NCI-H187 treated with DMSO at 0.1 percent for 48 hours (cell line): ENCODE measurements around the gene PLBD2.

Experiments
- DNase-seq: peaks from one replicate; lab custom pipeline; 2025; lab: John Stamatoyannopoulos, UW

PLBD2 gene

GRCh38 chr12:113416091-113416754 is 57.8 kb downstream of the PLBD2 start:
- no peak for DNase-seq

DNA sequence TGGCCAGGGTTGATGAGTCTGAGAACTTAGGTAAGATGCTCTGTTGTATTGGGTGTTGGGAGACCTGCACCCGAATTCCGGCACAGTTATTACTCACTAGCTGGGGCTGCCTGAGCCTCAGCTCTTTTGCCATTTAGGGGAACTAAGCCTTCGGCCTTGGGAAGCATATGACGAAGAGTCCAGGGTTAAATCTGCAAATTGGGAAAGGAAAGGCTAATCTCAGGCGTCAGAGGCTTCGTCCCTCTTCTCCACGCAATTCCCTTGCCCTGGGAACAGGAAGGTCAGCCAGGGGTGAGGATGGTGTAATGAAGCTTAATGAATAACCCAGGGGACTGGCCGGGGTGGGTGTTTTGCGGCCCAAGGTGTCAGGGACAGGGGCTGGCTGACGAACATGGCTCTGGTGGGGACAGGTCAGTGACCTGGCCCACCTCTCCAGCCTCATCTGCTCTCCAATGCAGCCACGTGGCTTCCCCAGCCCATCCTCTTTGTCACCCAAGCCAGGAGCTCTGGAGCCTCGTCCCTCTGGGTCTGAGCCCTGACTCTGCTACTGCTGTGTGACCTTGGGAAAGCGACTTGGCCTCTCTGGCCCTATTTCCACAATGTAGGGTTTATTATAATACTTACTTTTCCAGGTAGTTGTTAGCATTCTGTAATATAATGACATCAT is 60.0 kb downstream of the PLBD2 start:
- no peak for DNase-seq

DNA sequence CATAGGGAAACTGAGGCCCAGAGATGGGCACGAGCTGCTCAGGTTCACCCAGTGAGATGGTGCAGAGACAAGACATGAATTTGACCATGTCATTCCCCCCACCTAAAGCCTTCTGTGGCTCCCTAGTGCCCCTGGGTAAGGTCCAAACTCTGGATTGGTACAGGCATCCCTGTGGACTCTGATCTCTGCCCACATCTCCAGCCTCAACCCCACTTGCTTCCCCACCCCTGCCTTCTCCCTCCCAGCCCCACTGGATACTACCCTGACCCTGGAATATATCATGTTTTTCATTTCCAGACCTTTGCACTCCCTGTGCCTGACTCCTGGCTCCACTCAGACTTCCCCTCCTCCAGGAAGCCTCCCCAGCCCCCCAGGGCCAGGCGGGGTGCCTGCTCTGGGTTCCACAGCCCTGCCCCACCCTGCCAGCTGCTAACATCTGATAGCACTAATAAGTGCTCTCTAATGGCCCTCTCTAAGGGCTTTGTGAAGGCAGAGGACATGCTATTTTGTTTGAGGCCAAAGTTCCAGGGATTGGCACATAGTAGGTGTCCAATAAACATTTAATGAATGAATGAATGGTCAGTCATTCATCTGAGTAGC is 62.7 kb downstream of the PLBD2 start:
- DNase-seq: no peak

- DNase-seq: no peak
Observed at GRCh38 chr12:113422030-113422885, 63.9 kb downstream of the PLBD2 start, which contains the start of gene SDSL. TSS of gene SDSL (plus strand) at chr12:113422380. CDS start at chr12:113427983, 5,603 bp downstream.

DNA sequence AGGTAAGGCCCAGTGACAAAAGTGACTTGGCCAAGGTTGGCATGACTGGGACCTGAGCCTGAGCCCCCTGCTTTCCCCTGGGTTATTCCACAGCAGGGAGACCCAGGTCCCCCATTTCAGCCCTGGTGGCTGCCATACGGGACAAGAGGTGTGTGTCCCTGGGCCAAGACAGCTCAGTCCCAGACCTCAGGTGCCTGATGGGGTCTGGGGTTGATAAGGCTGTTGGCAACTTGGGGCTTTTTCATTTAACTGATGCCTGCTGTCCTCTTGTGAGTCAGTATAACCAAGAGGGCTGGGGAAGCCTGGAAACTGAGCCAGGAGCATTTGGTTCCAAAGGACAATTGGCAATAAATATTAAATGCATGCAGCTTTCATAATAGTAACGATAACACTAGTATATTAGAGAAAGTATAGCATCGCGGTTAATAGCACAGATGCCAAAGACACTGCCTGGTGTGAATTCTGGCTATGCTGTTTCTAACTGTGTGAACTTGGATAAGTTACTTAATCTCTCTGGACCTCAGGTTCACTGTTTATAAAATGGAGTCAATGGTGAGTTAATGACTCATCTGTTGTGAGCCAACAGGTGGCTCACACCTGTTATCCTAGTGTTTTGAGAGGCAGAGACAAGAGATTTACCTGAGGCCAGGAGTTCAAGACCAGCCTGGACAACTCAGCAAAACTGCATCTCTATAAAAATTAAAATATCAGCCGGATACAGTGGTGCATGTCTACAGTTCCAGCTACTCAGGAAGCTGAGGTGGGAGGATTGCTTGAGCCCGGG is 64.7 kb downstream of the PLBD2 start:
- DNase-seq: no peak

DNA sequence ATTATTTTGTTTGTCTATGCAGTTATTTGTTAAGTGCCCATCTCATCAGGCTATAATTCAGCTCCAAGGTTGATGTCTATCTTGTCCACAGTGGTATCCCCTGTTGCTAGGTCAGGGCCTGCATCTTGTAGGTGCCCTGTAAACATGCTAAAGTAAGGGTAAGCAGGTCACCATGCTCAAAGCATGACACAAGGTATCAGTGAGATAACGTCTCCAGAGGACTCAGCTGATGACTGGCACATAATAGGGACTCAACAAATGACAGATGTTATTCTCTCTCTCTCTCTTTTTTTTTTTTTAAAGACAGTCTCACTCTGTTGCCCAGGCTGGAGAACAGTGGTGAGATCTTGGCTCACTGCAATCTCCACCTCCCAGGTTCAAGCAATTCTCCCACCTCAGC is 66.1 kb downstream of the PLBD2 start:
- DNase-seq: no peak

GRCh38 chr12:113424915-113425823 is 66.8 kb downstream of the PLBD2 start:
- DNase-seq: no peak

DNA sequence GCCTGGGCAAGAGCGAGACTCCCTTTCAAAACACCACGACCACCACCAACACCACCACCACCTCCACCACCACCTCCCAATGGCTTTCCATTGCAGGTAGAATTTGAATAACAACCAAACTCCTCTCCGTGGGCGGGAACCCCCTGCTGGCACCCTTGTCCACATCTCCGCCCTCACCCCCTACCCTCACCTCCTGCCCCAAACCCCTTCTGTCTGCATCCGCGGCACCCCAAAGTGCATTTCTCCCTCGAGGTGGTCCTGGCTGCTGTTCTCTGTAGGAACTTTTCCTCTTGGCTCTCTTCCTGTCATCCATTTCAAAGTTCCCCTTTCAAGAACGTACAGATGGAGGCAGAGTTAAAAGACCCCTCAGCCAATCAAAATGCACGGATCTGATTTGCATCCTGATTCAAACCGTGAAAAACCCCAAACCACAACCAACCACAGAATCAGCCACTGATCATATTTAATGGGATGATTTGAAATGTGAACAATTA is 67.6 kb downstream of the PLBD2 start:
- no peak for DNase-seq

DNA sequence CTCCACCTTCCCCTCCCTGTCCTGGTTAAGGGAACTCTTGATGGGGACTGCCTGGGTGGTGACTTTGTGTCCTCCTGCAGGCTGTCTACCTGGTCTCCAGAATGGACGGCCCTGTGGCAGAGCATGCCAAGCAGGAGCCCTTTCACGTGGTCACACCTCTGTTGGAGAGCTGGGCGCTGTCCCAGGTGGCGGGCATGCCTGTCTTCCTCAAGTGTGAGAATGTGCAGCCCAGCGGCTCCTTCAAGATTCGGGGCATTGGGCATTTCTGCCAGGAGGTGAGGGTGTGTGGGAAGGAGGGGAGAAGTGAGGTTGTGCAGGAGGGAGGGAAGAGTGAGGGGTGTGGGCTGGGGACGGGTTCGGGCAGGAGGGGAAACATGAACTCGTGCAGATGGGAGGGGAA is 69.5 kb downstream of the PLBD2 start:
- DNase-seq: no peak

DNA sequence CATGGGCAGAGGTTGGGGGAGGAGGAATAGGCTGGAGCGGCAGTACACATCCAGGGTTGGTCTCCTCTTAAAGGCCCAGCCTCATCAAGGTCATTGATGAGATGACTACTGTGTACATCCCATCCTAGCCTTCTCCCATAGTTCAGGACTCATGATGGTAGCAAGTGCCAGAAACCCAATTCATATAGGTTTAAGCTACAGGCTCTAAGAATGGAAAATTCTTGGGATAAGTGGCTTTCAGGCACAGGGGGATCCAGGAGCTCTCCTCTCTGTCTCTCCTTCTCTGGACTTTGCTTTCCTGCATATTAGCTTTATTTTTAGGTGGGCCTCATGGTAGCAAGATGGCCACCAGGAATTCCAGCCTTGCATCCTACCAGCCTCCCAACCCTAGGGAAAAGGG is 70.1 kb downstream of the PLBD2 start:
- DNase-seq: no peak

DNA sequence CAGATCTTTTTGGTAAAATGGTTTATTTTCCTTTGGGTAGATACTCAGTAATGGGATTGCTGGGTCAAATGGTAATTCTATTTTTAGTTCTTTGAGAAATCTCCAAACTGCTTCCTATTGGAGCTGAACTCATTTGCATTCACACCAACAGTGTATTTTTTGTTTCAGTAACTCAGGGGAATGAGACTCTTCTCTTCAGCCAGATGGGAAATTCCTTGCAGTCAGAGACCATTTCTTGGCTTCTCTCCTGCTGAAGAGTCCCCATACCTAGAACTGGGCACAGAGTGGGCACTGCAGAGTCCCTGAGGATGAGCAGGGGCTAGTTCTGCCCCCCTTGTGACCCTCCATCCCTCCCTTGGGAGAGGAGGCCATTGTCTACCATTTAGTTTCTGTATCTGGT is 74.6 kb downstream of the PLBD2 start:
- DNase-seq: no peak

- no peak for DNase-seq
Observed at GRCh38 chr12:113435367-113435766, 77.0 kb downstream of the PLBD2 start.

GRCh38 chr12:113436586-113436985 is 78.2 kb downstream of the PLBD2 start:
- DNase-seq: no peak

DNA sequence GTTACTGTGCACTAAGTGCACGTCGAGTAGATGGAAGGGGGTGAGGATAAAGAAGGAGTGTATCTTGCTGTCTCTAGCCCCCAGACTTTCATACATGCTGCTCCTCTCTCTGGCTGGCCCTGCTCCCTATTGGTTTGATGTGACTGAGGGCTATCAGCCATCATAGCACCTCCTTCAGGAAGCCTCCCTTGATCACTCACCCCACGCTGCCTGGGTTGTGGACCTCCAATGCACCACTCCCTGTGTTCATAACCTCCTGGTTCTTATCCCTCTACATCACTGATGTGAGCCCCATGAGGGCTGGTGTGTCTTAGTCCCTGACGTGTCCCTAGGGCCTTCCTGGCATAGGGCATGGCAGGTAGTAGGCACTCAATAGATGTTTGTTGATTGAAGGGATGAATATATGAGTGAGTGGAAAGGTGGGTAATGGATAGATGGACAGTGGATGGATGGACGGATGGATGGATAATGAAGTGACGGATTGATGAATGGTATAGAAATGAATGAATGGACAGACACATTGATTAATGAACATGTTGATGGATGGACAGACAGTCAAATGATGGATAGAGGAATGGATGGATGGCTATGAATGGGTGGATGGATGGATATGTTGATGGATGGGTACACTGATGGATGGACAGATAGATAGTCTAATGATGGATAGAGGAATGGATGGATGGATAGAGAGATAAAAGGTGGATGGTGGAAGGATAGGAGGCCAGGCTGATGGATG is 78.8 kb downstream of the PLBD2 start:
- DNase-seq: no peak

DNA sequence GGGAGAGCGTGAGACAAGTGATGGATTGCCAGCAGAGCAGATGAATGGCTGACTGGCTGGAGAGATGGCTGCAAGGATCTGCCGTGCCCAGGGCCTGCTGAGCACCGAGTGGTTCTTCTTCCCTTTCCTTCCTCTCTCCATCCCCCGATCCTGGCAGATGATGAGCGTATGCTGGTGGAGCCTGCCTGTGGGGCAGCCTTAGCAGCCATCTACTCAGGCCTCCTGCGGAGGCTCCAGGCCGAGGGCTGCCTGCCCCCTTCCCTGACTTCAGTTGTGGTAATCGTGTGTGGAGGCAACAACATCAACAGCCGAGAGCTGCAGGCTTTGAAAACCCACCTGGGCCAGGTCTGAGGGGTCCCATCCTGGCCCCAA is 79.3 kb downstream of the PLBD2 start:
- DNase-seq: no peak

DNA sequence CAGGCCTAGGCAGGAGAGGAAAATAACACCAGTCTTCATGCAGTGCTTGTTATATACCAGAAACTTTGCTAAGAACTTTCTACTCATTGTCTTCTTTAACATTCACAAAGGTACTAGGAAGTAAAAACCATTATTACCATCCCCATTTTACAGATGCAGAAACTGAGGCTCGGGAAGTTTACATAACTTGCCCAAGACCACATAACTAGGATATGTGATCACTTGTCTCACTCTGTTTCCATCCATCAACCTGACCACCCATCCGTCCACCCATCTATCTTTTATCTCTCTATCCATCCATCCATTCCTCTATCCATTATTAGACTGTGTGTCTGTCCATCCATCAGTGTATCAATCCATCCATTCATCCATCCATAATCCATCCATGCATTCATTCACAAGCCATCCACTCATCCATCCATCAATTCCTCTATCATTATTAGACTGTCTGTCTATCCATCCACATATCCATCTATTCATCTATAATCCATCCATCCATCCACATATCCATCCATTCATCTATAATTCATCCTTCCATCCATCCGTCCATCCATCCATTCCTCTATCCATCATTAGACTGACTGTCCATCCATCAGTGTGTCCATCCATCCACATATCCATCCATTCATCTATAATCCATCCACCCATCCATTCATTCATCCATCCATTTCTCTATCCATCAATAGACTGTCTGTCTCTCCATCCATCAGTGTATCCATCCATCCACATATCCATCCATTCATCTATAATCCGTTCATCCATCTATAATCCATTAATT is 80.3 kb downstream of the PLBD2 start:
- DNase-seq: no peak

- no peak for DNase-seq
Observed at GRCh38 chr12:113439301-113439597, 80.9 kb downstream of the PLBD2 start.

- no peak for DNase-seq
Observed at GRCh38 chr12:113439606-113440030, 81.2 kb downstream of the PLBD2 start.

DNA sequence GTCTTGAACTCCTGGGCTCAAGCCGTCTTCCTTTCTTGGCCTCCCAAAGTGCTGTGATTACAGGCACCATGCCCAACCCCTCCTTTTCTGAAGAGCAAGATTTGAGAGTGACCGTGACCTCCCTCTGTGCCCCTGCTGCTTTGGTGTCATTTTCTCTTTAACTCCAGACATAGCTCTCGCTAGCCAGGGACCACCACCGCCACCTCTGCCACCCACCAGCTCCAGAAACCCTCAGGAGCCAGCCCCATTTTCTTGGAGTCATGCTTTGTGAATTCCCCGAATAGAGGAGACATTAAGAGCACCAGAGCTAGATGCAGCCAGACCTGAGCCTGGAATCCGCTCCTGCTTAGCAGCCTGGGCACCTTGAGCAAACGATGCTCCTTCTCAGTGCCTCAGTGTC is 81.9 kb downstream of the PLBD2 start:
- DNase-seq: no peak
